ENCODE data around the gene TUT1.
"Not testable (repeated sequence)": the region's sequence is repeated elsewhere in the genome, so short reads cannot be mapped to it uniquely, and the experiment has no call there.

TUT1 gene

DNA sequence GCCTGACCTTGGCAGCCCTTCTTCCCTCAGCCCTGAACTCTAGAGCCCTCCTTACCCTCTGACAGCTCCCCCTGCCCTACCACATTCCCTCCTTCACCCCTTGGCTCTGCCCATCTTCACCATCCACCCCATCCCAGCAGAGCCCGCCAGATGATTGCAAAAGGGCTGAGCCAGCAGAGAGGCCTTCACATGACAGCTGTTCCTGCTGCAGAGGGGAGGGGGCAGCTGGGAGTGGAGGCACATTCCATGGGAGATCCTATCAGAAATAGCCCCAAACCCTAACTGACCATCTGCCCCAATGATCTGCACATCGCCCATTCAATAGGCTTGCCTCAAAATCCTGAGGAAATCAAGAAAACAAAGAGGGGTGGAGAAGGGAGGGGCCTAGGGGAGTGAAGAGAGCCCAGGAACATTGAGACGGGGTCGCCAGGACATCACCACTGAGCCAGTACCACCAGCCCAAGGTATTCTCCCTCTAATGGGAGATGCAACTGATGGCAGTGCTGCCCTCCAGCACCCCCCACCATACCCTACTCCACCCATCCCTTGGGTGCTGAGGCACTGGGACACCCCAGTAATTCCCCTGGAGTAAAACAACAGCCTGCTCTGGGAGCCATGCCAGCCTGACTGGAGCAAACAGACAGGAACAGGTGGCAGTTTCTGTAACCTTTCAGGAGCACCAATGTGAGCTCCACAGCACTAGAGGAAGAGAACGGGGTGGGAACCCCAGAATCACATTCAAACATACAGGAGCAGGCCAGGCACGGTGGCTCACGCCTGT is 36.7 kb downstream of the TUT1 start:
- DNase-seq = peak in 1 of 2 donors; percentile 22

DNA sequence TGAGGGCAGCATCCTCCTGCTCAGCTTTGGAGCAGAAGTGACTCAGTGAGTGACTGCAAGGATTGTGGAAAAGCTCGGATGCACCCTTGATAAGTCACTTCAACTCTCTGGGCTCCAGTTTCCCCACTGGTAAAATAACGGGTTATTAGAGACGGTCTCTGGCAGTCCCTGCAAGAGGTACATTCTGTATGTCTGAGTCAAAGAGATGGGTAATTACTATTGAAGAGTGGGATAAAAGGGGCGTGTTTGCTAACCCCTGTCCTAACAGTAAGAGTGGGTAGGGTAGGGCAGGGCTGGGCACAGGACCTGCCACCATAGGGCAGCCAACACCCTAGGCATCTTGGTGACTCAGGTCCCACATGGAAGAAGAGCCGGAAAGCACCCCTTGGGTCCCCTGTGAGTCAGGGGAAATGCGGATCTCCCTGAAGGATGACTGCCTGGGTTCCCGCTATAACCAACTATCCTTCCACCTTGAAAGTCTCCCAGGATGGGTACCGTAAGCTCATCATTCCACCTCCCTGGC is 37.4 kb downstream of the TUT1 start:
- DNase-seq = peak; percentile 31 to 76

DNA sequence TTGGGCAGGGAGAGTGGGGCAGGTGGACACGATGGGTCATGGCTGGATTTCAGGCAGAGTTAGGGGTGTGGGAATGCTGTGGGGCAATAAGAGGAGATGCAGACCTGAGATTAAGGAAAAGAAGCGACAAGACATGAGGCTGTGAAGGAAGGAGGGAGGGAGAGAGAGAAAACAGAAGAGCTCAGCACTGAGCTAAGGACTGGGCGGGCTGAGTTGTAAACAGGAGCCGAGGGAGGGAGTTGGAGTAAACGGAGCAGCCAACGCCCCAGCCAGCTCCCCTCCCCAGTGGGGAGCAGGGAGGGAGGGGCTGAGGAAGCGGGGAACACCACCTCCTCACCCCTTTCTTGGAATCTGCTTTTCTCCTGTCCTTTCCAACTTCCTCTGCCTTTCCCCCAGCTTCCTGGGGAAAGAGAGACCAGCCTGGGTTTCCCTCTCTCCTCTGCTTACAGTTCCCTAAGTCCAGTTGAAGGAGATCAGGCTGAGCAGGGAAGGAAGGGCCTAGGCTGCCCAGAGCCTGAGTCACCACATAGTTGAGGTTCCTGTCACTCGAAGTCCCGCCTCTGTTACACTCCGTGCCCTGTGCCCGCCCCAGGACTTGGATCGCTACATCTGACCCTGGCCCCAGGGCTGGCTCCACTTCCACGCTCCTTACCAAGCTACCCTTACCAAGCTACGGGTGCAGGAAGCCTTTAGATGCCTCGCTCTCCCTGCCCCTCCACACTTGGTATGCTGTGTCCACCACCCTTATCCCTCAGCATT is 38.1 kb downstream of the TUT1 start:
- DNase-seq = peak; percentile 84 to 87

DNA sequence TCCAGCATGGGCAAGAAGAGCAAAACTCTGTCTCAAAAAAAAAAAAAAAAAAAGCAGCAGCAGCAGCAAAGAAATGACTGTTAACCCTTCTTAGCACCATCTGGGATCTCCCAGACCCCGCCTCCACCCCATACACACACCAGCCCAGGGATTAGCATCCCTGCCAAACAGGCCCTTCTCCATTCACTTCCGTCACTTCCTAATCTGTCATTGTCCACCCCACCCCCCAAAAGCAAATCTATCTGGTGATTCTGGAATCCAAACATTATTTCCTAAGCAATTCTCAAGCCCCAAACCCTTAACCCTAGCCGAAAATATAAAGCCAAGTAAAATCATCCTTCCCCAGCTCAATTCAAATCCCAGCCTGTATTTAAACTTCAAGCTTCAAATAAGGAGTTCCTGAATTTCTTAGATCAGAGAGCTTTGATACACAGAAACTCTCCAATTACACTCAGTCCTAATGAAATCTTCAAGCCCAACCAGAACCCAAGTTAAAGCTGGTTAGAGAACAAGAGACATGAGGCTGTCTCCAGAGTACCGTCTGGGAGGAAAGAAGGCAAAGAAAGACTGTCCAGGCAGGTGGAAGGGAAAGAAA is 38.7 kb downstream of the TUT1 start:
- DNase-seq = peak; percentile 34 to 65

DNA sequence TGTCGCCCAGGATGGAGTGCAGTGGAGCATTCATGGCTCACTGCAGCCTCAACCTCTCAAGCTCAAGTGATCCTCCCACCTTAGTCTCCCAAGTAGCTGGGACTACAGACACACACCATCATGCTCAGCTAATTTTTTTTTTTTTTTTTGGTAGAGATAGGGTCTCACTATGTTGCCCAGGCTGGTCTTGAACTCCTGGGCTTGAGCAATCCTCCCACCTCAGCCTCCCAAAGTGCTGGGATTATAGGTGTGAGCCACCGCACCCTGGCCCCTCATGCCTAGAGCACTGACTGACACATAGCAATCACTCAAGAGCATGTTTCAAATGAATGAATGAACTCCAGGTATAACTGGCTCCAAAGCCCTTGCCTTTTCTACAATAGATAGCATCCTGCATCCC is 40.8 kb downstream of the TUT1 start:
- DNase-seq = not testable (repeated sequence)

DNA sequence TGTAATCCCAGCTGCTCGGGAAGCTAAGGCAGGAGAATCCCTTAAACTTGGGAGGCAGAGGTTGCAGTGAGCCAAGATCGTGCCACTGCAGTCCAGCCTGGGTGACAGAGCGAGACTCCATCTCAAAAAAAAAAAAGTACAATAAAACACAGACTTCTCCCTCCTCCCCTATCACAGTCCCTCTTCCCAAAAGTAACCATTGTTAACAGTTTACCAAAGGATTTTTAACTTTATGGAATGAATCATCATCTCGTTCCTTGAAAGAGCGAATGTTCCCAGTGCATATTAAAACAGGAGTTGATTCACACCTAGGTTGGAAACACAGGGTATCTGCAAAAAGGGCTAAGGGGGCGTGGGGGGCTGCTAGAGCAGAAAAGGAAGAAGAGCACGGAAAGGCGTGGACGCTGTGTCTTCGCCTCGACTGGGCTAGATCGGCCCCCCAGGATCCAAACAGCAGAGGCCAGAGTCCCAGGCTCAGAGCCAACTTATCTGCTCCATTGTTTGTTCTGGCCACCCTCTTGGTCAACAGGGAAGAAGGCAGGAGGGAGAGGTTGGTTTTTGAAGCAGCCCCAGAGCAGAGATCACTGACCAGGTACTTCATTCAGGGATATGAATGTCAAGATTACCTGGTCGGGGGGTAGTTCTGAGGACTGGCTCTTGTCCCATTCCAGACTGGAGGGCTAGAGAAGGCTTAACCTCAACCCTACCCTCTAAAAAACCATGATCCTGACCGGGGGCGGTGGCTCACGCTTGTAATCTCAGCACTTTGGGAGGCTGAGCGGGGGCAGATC is 42.6 kb downstream of the TUT1 start:
- no peak for DNase-seq

DNA sequence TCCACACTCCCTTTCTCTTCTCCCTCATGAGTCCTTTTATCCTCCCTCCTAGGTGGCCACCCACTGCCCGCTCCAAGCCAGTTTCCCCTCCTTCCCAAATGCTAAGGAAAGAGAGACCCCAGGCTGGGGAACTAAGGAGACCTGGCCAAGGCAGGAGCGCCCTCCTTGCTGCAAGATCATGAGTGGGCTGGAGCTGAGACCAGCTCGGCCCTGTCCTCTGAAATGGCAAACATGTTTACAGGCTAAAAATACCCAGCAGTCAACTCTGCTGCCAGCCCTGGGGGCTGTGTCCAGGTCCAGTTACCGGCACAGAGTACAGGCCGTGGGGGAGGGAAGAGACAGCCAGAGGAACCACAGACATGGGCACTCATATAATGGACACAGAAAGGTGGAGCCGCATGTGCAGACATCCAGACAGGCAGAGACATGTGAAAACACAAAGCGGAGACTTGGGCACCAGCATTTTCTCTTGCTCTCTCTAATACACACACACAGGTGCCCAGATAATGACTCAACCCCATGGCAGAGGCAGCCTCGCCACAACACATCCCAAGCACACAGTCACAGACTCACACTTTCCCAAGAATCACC is 43.5 kb downstream of the TUT1 start:
- DNase-seq = no peak

DNA sequence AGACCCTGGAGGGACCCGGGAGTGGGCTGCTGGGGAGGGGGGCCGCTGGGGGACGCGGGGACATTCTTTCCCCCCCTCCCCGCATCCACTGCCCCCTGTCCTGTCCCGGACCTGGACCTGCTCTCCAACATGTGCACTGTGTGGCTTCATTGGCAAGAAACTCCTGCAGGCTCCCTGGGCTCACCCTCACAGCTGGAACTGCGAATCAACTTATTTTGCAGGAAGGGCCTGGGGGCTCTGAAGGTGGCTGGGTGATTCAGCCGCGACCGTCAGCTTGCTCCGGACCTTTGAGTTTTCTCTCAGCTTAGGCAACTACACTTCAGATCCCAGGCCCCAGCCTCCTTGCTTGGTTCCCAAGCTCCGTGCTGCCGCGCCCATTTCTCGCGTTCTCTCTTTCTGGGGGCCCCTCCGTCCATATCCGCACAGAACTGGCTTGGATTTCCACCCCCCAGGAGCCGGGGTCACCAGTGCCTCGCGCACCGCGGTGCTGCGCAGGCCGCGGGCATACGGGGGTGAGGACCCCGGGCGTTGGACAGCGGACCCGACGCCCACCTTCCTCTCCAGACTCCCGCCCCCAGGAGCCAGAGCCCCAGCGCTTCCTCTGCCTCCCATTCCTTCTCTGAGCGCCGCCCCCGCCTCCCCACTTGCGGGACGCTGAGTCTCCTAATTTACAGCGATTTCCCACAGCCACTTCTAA is 44.2 kb downstream of the TUT1 start:
- DNase-seq = no peak

DNA sequence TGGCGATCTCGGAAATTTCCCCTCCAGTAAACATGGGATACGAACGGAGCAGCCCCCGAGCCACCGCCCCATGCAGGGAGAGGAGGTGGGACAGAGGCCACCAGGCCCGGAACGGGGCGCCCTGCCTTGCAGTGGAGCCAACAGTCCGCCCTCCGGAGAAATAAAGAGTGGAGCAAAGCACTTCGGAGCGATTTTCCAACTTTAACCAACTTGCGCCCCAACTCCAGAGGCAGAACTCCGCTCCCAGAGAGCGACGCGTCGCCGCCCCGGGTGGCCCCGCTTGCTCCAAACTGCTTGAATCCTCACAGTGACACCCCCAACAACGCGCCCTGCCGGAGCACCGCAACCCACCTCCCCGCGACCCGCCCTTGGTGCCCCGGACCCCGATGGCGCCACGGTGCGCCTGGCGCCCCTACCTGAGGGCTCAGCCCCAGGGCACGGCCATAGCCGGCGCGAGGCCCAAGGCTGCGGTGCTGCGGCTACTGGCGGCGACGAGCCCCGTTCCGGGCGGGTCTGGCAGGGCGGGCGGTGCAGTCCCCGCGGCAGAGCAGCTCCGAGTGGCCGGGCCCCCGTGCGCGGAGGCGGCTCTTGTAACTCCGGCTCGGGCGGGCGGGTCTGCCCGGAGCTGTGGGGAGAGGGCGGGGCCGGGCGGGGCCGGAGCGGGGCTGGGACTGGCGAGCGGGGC is 44.9 kb downstream of the TUT1 start, which contains the start of gene AHNAK:
TSS of gene AHNAK (minus strand) at position 563 of the 685 bp plus-strand sequence. CDS start 10,708 bp downstream, outside the sequence.
- DNase-seq = peak; percentile 85 to 86

DNA sequence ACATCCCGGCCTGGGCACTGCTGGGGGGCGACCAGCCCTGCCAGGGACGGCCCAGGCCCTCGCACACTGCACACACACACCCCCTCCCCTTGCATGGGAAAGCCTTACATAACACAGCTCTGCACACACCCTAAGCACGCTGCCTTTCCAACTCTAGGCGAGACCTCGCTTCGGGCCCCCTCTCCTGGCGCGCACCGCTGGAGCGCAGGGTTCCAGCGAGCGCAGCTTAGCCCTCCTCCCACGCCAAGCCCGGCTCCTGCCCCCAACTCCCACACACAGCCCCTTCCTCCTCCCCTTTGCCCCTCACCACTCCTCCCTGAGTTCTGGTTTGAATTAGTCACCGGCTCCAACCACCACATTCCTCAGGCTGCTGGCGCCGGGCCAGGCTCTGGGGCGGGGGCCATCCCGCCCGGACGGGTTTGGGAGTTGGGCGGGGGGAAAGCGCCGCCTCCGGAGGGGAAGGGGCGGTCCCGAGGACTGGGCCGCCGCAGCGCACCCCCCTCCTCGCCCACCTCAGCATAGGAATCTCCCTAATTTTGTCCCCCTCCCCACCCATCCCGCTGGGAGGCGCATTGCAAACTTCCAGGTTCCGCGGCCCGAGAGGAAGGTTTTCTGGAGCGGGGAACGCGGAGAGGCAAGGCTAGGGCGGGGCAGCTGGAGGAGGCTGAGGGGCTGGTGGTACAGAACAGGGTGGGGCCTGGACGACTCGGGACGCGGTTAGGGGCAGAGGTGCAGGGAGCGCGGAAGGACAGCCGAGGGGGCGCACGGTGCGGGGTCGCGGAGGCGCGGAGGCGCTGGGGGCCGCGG is 45.7 kb downstream of the TUT1 start:
- peak; percentile 67 to 68 for DNase-seq

DNA sequence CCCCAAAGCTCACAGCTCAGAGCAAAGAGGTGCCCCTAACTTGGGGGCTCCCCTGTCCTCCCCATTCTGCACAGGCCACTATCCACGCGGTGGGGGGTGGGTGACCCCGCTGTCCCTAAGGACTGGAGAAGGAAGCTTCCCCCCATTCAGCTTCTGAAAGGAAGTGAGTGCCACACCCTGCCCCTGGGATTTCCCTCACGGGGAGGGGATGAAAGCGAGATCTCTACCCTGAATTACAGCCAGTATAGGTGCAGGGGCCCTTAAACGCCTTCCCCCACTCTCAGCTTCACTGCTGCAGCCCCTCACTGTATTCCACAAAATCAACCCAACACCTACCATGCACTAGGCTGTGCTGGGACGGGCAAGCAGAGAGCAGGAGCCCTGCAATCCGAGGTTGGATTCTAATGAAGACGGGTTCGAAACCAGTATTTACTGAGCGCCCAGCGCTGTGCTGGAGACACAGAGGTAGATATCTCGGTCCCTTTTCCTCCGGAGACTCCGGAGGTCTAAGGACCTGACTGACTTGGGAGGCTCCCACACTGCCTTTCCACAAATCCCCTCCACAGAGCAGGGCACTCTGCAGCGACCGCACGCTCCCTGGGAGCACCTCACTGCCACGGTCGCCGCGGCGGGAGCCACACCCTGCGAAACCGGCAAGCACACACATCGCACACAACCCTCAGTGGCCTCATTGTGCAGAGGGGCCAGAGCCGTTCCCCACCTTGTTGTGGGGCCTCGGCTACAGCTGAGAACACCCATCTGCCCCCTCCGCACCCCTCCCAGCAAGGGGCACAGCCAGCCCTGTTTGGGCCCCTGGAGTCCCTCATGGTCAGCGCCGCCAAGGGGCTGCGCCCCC is 46.5 kb downstream of the TUT1 start:
- peak; percentile 59 to 63 for DNase-seq

DNA sequence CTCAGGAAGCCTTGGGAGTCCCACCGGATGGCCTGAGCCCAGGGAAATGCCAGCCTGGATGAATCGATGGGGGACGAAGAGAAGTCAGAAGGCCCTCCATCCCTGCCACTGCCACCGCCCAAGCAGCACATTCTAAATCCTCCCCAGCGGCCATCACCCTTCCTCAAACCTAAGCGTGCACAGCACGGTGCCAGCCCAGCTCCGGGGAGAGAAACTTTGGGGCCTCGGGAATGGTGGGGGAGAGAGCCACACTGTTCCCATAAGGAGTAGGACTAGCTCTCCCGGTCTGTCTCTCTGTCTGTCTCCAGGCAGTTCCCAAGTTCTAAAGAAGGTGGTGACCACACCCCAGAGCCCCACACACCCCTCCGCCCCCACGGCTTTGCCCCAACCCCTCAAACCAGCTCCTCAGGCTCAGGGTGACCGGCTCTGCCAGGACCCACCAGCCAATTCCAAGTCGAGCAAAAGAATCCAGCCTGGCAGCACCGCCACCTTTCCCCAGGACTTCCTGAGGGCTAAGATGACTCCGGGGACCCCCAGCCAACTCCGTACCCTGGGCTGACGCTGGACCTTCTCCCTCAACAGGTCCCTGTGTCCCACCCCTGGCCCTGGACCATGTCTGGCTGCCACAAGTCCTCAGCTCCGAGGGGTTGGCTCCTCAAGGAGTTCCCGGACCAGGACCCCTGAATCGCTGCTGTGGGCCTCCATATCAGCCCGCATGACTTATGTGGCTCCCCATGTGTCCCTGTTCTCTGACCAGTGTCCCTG is 47.5 kb downstream of the TUT1 start:
- DNase-seq = peak in 1 of 2 donors; percentile 35

DNA sequence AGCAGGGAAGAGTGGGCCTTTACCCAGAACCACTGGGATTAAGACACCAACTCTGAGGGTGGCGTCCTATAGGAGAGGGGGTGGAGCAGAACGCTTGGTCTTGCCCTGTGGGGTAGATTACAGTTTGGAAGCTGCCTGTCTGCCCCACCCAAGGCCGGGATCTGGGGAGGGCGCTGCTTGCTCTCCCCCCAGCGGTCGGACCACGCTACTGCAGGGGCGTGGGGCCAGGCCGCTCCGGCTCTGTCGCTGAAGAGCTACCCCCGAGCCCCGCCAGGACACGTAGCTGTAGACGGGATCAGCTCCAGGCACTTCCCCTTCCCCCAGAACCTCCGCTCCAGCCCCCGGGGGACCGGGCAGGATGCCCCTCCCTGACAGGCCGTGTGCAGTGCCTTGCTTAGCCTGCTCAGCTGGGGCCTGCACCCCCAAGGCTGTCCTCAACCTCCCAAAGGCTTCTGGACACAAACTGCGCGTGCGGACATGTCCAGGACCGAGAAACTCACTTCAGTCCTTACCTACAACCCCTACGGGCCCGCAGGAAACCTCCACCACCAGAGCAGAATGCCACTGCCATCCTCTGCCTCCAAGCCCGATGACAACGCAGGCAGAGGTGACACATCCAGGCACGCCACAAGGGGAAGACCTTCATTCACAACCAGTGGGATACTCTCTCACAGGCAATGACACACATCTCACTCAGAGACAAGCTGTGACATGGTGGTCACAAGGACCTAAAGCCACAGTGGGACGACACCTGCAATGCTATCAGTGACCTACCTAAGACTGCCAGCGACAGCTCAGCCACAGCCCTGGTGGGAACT is 48.4 kb downstream of the TUT1 start:
- peak; percentile 79 for DNase-seq

DNA sequence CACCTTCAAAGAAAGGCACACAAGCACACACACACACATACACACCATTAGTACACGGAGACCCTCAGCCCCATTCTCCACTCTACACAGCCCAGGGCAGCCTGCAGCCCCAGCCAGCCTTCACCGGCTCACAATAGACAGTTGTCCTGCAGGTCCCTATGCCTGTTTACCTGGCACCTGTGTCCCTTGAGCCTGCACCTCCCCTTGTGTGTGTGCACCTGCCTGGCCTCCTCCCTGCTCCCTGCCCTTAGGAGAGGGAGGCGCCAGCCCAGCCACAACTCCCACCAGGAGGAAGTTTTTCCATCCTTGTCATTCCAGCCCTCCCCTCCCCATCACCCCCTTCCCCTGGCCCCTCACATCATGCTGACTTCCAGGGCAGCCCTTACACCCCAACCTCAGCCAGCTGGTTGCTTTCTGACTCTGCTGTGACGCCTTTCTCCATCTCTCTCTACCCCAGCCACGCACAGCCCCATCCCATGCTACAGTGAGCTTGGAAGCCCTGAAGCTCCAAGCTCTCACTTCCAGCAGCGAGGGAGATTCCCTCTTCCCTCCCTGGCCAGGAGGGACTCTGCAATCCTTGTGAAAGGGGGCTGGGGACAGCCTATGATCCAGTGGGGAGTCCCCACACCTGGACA is 49.1 kb downstream of the TUT1 start:
- no peak for DNase-seq

DNA sequence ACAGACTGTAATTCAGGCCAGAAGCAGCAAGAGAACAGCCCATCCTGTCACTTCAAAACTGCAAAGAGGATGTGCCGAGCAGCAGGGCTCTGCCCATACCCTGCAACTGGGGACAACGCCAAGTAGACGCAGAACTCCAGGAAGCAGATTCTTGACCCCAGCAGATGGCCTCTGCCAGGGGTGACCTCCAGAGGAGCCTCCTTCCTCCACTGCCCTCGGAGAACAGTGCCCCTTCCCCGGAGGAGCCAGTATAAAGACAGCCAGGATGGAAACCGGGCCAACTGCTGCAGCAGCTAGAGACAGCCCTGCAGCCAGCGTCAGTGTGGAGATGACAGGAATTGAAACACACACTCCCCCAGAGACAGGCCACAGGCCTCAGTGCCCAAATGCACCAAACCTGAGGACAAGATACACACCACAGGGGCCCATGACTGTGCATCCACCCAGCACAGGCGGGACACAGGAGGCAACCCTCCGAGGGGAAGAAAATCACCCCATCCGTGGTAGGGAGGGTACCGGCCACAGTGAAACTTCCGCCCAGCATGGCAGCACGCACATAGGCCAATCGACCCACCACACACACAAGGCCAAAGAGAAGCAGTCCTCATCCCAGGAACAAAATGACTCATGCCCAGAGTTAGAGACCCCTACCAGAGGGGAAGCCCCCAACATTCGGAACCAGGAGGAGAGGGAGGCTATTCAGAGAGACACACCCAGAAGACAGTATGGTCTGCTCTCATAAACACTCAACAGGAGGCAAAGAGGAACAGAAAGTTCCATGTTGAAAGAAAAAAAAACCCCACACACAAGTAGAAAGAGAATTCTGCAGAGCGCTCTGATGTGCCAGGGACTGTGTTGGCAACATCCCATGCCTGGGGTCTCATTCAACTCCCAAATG is 50.3 kb downstream of the TUT1 start:
- DNase-seq = peak in 1 of 2 donors; percentile 41

Data from CD4-positive, alpha-beta T cell treated with Interleukin-1 beta for 1 hour (primary cell).